ENCODE results near the gene PLEKHM3. TPM values are rescaled to one million over a fixed set of nuclear protein-coding genes. Genes with fewer than 3 reads are reported as not detected.

The PLEKHM3 gene
- total RNA-seq, 1 experiment from 2014 or later, result 8.4 TPM

DNA sequence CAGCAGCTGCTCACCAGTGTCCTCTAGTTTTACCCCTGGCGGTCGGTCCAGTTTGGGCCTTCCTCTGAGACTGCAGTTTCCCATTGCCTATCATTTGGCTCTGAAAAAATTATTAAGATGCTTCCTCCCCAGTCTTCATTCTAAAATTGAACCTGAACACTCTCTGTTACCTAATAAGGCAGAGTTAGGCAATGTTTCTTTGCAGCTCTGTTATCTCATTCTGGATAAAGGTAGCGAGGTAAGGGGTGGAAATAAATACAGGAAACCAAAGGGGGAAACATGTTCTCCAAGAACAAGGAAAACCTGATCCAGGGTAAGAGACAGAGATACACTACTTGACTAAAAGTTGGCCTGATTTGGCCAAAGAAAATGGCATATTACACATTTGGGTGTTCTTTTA is 164.6 kb downstream of the PLEKHM3 start:
- Histone ChIP-seq H2AFZ (no peak overlapping the region), H3K27ac (no peak overlapping the region), H3K4me2 (no peak overlapping the region), H4K20me1 (ENCODE audit: insufficient read depth) (no peaks in the 10 kb centered on the region), H3K4me1 (replicated peaks; ENCODE audit: insufficient read depth) (no peaks in the 10 kb centered on the region), H3F3A (ENCODE audit: insufficient read depth, low read depth) (no peaks in the 10 kb centered on the region), H3K9me2 (ENCODE audit: insufficient read depth) (no peaks in the 10 kb centered on the region), H3K79me2 (ENCODE audit: low read depth) (no peaks in the 10 kb centered on the region), H3K9me3 (ENCODE audit: insufficient read depth, low read depth) (no peaks in the 10 kb centered on the region), H3K36me3 (ENCODE audit: low read depth) (0 out of 2 replicates have a peak, but pooled peaks cover 3% of the 10 kb centered on the region), H3K4me3 (no peak overlapping the region), H3K27me3 (ENCODE audit: insufficient read depth, low read depth) (no peaks in the 10 kb centered on the region)
- ChIA-PET CTCF (no interaction called here), POLR2A (ENCODE audit: unreplicated experiment) (no interaction called here)
- intact Hi-C loops (cut with micrococcal nuclease; ENCODE audit: unreplicated experiment), result no loop called here
- no TSS peak for BruUV-seq (replicated peaks)
- DNase-seq, result no peak
- TF ChIP-seq, protein P1, sequence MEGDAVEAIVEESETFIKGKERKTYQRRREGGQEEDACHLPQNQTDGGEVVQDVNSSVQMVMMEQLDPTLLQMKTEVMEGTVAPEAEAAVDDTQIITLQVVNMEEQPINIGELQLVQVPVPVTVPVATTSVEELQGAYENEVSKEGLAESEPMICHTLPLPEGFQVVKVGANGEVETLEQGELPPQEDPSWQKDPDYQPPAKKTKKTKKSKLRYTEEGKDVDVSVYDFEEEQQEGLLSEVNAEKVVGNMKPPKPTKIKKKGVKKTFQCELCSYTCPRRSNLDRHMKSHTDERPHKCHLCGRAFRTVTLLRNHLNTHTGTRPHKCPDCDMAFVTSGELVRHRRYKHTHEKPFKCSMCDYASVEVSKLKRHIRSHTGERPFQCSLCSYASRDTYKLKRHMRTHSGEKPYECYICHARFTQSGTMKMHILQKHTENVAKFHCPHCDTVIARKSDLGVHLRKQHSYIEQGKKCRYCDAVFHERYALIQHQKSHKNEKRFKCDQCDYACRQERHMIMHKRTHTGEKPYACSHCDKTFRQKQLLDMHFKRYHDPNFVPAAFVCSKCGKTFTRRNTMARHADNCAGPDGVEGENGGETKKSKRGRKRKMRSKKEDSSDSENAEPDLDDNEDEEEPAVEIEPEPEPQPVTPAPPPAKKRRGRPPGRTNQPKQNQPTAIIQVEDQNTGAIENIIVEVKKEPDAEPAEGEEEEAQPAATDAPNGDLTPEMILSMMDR (conservative IDR thresholded peaks at IDR 0.05), result no peak

- no peak overlapping the region for H3K27ac ChIP-seq
- DNase-seq, result no peak
- H3K79me2 ChIP-seq (ENCODE audit: low read depth), result no peaks in the 10 kb centered on the region
- H3K4me1 ChIP-seq (replicated peaks; ENCODE audit: insufficient read depth), result no peaks in the 10 kb centered on the region
- H4K20me1 ChIP-seq (ENCODE audit: insufficient read depth), result no peaks in the 10 kb centered on the region
- H3K4me3 ChIP-seq, result no peak overlapping the region
- no peaks in the 10 kb centered on the region for H3F3A ChIP-seq (ENCODE audit: insufficient read depth, low read depth)
- intact Hi-C loops (cut with micrococcal nuclease; ENCODE audit: unreplicated experiment), result no loop called here
- H3K36me3 ChIP-seq (ENCODE audit: low read depth), result 0 out of 2 replicates have a peak, but pooled peaks cover 3% of the 10 kb centered on the region
- ChIA-PET CTCF (no interaction called here), POLR2A (ENCODE audit: unreplicated experiment) (no interaction called here)
- H2AFZ ChIP-seq, result no peak overlapping the region
- no TSS peak for BruUV-seq (replicated peaks)
- H3K9me2 ChIP-seq (ENCODE audit: insufficient read depth), result no peaks in the 10 kb centered on the region
- no peaks in the 10 kb centered on the region for H3K27me3 ChIP-seq (ENCODE audit: insufficient read depth, low read depth)
- H3K9me3 ChIP-seq (ENCODE audit: insufficient read depth, low read depth), result no peaks in the 10 kb centered on the region
- H3K4me2 ChIP-seq, result no peak overlapping the region
- TF ChIP-seq EZH2 (IDR thresholded peaks at IDR 0.05; ENCODE audit: low read depth), result no peak
- TF ChIP-seq, protein P1 (conservative IDR thresholded peaks at IDR 0.05), result no peak
These were observed 169.7 kb downstream of the PLEKHM3 start for GRCh38 chr2:207855591-207855990.

GRCh38 chr2:207854484-207855440 is 170.6 kb downstream of the PLEKHM3 start:
- Histone ChIP-seq H3K36me3 (ENCODE audit: low read depth) (no peaks in the 10 kb centered on the region), H3K4me3 (no peak overlapping the region), H4K20me1 (ENCODE audit: insufficient read depth) (no peaks in the 10 kb centered on the region), H3K4me1 (replicated peaks; ENCODE audit: insufficient read depth) (no peaks in the 10 kb centered on the region), H3K9me3 (ENCODE audit: insufficient read depth, low read depth) (no peaks in the 10 kb centered on the region), H3F3A (ENCODE audit: insufficient read depth, low read depth) (no peaks in the 10 kb centered on the region), H3K27me3 (ENCODE audit: insufficient read depth, low read depth) (no peaks in the 10 kb centered on the region), H3K4me2 (no peak overlapping the region), H3K9me2 (ENCODE audit: insufficient read depth) (no peaks in the 10 kb centered on the region), H3K79me2 (ENCODE audit: low read depth) (no peaks in the 10 kb centered on the region), H2AFZ (no peak overlapping the region), H3K27ac (no peak overlapping the region)
- no TSS peak for BruUV-seq (replicated peaks)
- ChIA-PET POLR2A (ENCODE audit: unreplicated experiment) (no interaction called here), CTCF (no interaction called here)
- no peak for DNase-seq
- intact Hi-C loops (cut with micrococcal nuclease; ENCODE audit: unreplicated experiment), result no loop called here
- TF ChIP-seq EZH2 (IDR thresholded peaks at IDR 0.05; ENCODE audit: low read depth), result no peak
- TF ChIP-seq, protein P1 (conservative IDR thresholded peaks at IDR 0.05), result no peak
